HG03196 (cell line): Measurements from ENCODE around the gene ZNF441.
"Not testable (repeated sequence)": the region's sequence is repeated elsewhere in the genome, so short reads cannot be mapped to it uniquely, and the experiment has no call there.

Experiments used
- ATAC-seq: cut with Tn5 transposase; IDR thresholded peaks from one replicate; pipeline ENCODE4 v1.9.1; 2021; ENCODE audit not compliant: unreplicated experiment

Gene ZNF441

GRCh38 chr19:11776669-11777068, 9.9 kb downstream of the ZNF441 start:
- not testable (repeated sequence) for ATAC-seq

GRCh38 chr19:11780431-11781020, 13.7 kb downstream of the ZNF441 start:
- ATAC-seq, result no peak

GRCh38 chr19:11781295-11782057, 14.7 kb downstream of the ZNF441 start:
- ATAC-seq, result no peak

- no peak for ATAC-seq
Observed at GRCh38 chr19:11783767-11784166, 17.0 kb downstream of the ZNF441 start.

- ATAC-seq, result no peak
Observed at GRCh38 chr19:11784356-11784755, 17.6 kb downstream of the ZNF441 start.

GRCh38 chr19:11787536-11787935, 20.7 kb downstream of the ZNF441 start:
- ATAC-seq, result no peak

- no peak for ATAC-seq
Observed at GRCh38 chr19:11792942-11793341, 26.1 kb downstream of the ZNF441 start.

GRCh38 chr19:11797491-11797890, 30.7 kb downstream of the ZNF441 start:
- peak; percentile 70 for ATAC-seq

- peak; percentile 90 for ATAC-seq
Observed at GRCh38 chr19:11798391-11799330, 31.9 kb downstream of the ZNF441 start, which contains the start of gene ZNF491. ZNF491 (plus strand) TSS chr19:11798523; CDS start chr19:11805954, 7,431 bp downstream.

GRCh38 chr19:11806354-11807098, 39.7 kb downstream of the ZNF441 start:
- no peak for ATAC-seq

- no peak for ATAC-seq
Observed at GRCh38 chr19:11807099-11807380, 40.2 kb downstream of the ZNF441 start.

- ATAC-seq, result peak; percentile 34
Observed at GRCh38 chr19:11813703-11814028, 46.9 kb downstream of the ZNF441 start.

- ATAC-seq, result peak; percentile 96
Observed at GRCh38 chr19:11814029-11814699, 47.4 kb downstream of the ZNF441 start, which contains the start of gene ZNF440. ZNF440 (plus strand) TSS chr19:11814273; CDS start chr19:11814448, 175 bp downstream.

GRCh38 chr19:11814700-11815035, 47.9 kb downstream of the ZNF441 start:
- no peak for ATAC-seq

- ATAC-seq, result no peak
Observed at GRCh38 chr19:11821474-11822109, 54.8 kb downstream of the ZNF441 start.

GRCh38 chr19:11828957-11829876, 62.4 kb downstream of the ZNF441 start:
- not testable (repeated sequence) for ATAC-seq

GRCh38 chr19:11832253-11832912, 65.6 kb downstream of the ZNF441 start:
- ATAC-seq, result no peak

- no peak for ATAC-seq
Observed at GRCh38 chr19:11833541-11833940, 66.7 kb downstream of the ZNF441 start.
